GM21447 (cell line): ENCODE results near the gene IL9R.
A peak's percentile ranks its signal among the peaks of the same experiment; 100 is the strongest.
"Not testable (repeated sequence)": the region's sequence is repeated elsewhere in the genome, so short reads cannot be mapped to it uniquely, and the experiment has no call there.

Source experiments
- ATAC-seq: cut with Tn5 transposase; IDR thresholded peaks from one replicate; pipeline ENCODE4 v1.9.1; 2021; ENCODE audit not compliant: unreplicated experiment

Gene IL9R

DNA sequence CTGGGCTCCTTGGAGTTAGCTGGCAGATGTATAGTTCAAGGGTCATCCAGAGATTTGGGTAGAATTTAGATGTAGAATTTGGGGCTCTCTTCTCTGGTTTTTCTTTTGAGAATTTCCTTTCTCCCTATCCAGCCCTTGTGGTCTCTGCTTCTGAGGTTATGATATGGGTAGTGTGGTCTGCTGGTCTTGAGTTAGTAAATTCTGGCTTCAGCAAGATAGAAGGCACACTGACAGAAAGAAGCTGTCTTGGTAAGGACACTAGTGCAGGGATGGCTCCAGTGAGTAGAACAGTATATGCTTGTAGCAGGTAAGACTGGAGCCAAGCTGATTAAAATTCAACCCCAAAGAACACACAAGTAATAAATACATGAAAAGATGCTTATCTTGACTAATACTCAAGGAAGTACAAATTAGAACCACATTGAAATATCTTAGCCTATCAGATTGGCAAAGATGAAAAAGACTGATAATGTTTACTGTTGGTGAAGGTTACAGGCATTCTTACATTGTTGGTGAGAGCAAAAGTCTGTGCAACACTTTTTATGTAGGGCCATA, 2.1 kb upstream of the IL9R start:
- ATAC-seq: no peak

GRCh38 chrX:155998116-155998515, 620 bp downstream of the IL9R start:
- no peak for ATAC-seq

DNA sequence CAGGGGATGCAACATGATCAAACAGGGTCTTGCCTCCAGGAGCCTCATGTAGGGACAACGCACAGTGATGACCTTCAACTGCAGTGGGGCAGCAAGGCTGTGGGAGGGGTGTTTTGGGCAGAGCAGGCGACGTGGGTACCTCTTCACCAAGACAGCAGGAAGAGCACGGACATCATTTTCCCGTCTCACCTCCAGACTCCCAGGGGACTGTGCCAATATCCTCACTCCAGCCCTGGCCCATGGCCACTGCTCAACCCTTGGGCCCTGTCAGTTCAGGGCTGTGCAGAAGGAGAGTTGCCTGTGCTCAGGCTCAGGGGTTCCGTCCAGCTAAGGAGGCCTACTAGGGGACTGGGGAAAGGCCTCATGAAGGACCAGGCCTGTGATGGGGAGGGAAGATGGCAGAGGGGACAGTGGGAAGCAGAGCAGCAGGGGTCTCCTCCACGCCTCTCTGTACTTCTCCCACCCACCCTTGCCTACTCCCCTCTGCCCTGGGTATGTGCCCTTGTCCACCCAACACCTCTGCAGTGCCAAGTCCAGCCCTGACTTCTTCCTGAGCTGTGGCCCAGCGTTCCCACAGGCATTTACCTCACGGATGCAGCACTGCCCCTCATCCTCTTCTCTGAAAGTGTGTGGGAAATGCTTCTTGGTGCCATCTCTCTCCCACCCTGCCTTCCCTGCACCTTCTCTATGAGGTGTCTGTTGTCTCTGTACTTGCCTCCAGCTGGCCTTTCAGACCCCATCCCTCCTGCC, 1.4 kb downstream of the IL9R start:
- ATAC-seq: no peak

DNA sequence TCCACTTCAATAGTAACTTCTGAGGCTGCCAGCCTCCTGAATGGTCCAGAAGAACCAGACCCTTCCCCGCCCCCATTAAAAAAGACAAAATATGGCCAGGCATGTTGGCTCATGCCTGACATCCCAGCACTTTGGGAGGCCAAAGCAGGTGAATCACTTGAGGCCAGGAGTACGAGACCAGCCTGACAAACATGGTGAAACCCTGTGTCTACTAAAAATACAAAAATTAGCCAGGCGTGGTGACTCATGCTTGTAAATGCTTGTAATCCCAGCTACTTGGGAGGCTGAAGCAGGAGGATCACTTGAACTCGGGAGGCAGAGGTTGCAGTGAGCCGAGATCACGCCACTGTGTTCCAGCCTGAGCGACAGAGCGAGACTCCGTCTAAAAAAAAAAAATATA, 2.3 kb downstream of the IL9R start:
- ATAC-seq: not testable (repeated sequence)

DNA sequence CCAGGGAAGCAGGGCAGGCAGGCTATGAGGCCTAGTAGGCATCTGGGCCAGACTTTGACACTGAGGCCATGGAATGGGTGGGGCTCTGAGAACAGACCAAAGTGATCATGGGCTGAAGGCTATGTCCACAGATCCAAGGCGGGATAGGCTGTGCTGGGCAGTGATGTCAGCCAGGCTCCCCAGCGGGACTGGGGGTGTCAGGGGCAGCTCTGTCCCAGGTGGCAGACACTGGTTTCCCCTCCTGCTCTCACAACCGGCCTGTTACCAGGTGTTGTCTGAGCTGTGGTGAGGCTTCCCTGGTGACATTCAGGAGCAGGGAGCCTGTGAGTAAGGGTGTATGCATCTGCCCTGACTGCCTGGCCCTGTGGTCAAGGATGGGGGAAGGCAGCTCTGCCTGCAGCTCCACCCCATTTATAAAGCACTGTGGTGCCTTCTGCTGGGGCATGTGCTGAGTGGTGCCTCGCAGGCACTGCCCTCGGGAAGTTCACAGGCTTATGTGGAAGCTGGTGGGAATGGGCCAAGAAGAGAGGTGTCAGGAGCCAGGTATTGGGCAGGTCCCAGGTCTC, 2.9 kb downstream of the IL9R start:
- ATAC-seq: no peak

DNA sequence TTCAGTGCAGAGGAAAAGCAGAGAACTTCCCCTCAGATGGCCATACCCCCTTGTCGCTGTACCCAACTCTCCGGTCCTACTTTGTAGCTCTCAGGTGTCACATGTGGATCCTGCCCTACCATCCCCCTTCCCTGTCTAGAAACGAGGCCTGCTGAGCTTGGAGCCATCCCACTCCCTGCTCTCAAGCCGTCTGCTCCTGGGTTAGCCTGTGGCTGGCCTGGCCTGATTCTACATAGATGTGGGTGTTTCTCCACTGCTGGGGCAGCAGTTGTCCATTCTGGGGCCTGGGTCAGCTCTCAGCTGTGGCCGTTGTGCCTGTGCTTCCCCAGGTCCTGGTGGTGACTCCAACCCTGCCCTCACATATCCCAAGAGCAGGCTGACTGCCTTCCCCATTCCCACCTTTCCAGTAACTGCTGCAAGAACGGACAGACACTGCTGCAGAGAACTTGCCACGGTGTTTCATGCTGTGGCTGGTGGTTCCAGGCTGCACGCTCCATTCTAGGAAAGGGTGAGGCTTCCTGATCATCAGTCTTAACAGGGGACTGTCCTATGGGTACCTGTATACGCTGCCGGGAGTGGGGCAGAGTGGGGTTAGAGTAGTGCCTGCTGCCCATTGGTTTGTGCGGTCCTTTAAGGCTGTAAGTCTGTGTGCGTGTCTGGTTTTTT, 3.6 kb downstream of the IL9R start:
- no peak for ATAC-seq

DNA sequence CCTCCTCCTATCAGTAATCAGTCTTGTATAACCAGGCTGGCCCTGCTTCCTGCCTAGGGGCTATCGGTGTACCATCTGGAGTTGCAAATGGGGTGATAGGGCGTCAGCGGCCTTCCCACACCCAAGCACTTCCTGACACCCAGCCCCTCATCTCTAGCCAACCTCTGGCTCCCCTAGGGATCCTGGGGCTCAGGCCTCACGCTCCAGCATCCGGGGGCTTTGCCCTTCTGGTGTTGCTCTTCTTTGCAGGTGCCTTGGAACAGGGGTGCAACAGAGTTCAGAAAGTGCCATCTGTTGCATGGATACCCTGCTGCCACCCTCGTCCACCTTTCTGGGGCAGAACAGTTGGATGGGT, 4.1 kb downstream of the IL9R start:
- ATAC-seq: no peak

- ATAC-seq: no peak
Measured at GRCh38 chrX:156002507-156002906, 5.0 kb downstream of the IL9R start.

- ATAC-seq: no peak
Measured at GRCh38 chrX:156003486-156004185, 6.1 kb downstream of the IL9R start.

GRCh38 chrX:156004256-156004655, 6.8 kb downstream of the IL9R start:
- ATAC-seq: no peak

DNA sequence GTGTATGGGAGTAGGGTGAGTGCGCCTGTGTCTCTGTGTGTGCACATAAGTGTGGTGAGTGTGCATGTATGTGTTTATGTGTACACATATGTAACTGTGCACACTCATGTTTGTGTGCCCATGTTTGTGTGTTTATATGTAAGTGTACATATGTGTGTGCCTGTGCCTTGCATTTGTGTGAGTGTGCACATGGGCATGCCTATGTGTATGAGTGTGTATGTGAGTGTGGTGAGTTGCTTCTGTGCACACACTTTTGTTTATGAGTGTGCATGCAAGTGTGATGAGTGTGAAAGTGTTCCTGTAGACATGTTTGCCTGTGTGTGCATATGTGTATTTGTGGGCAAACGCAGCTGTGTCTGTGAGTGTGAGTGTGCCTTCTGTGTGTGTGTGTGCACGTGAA, 7.2 kb downstream of the IL9R start:
- no peak for ATAC-seq

- ATAC-seq: no peak
Measured at GRCh38 chrX:156005144-156005543, 7.6 kb downstream of the IL9R start.

GRCh38 chrX:156006468-156006867, 9.0 kb downstream of the IL9R start:
- not testable (repeated sequence) for ATAC-seq

- not testable (repeated sequence) for ATAC-seq
Measured at GRCh38 chrX:156008379-156008778, 10.9 kb downstream of the IL9R start.

- no peak for ATAC-seq
Measured at GRCh38 chrX:156008915-156009314, 11.4 kb downstream of the IL9R start.

DNA sequence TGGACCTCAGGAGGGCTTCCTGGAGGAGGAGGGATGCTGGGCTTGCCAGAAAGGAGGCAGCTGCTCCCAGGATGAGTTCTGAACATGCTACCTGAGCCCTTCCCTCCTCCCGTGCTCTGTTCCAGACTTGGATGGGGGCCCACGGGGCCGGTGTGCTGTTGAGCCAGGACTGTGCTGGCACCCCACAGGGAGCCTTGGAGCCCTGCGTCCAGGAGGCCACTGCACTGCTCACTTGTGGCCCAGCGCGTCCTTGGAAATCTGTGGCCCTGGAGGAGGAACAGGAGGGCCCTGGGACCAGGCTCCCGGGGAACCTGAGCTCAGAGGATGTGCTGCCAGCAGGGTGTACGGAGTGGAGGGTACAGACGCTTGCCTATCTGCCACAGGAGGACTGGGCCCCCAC, 12.2 kb downstream of the IL9R start:
- not testable (repeated sequence) for ATAC-seq

- peak; percentile 65 for ATAC-seq
Measured at GRCh38 chrX:156013286-156013953, 15.9 kb downstream of the IL9R start.

GRCh38 chrX:156019846-156020245, 22.4 kb downstream of the IL9R start:
- ATAC-seq: not testable (repeated sequence)

GRCh38 chrX:156023002-156023401, 25.5 kb downstream of the IL9R start:
- ATAC-seq: not testable (repeated sequence)

DNA sequence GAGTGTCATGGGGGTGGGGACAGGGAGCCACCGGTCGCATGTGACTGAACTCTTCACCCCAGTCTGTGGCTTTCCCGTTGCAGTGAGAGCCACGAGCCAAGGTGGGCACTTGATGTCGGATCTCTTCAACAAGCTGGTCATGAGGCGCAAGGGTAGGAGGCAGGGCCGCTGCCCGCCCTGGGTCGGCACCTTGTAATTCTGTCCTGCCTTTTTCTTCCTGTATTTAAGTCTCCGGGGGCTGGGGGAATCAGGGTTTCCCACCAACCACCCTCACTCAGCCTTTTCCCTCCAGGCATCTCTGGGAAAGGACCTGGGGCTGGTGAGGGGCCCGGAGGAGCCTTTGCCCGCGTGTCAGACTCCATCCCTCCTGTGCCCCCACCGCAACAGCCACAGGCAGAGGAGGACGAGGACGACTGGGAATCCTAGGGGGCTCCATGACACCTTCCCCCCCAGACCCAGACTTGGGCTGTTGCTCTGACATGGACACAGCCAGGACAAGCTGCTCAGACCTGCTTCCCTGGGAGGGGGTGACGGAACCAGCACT, 27.5 kb downstream of the IL9R start:
- ATAC-seq: not testable (repeated sequence)
